Mesendoderm (in vitro differentiated cells): ENCODE measurements around the gene PVALB.

Experiments
- DNase-seq: peaks from one replicate; pipeline ENCODE4 v3.0.0; 2013
- H2AK5ac ChIP-seq: 2 replicates; pipeline ENCODE4 v1.6.1; 2013; ENCODE audit warnings: low read length, inconsistent platforms
- H2BK120ac ChIP-seq: 2 replicates; pipeline ENCODE4 v1.6.1; 2013; ENCODE audit warnings: low read depth, mild to moderate bottlenecking, low read length, moderate library complexity, mixed read lengths
- H2BK15ac ChIP-seq: replicated peaks from 2 replicates; pipeline ENCODE4 v1.6.1; 2013; ENCODE audit warnings: low read depth, mild to moderate bottlenecking, moderate library complexity
- H2BK5ac ChIP-seq: 2 replicates; pipeline ENCODE4 v1.6.1; 2013; ENCODE audit warnings: low read length, inconsistent platforms
- H3K18ac ChIP-seq: 2 replicates; pipeline ENCODE4 v1.6.1; 2013; ENCODE audit warnings: mild to moderate bottlenecking, low read length, mixed read lengths
- H3K23ac ChIP-seq: one replicate; pipeline ENCODE4 v1.6.1; 2013; ENCODE audit warnings: low read length
- H3K27ac ChIP-seq: 2 replicates; pipeline ENCODE4 v1.5.1; 2013; ENCODE audit warnings: low read depth, mild to moderate bottlenecking, inconsistent platforms, low read length, moderate library complexity
- H3K27me3 ChIP-seq: 2 replicates; pipeline ENCODE4 v1.6.1; 2013; ENCODE audit warnings: low read length, control low read depth, mild to moderate bottlenecking, inconsistent platforms; ENCODE audit not compliant: insufficient read depth, poor library complexity
- H3K36me3 ChIP-seq: 2 replicates; pipeline ENCODE4 v1.6.1; 2013; ENCODE audit warnings: low read length, inconsistent platforms; ENCODE audit not compliant: control insufficient read depth, insufficient read depth
- H3K4ac ChIP-seq: one replicate; pipeline ENCODE4 v1.6.1; 2013; ENCODE audit warnings: low read depth, mild to moderate bottlenecking, low read length, moderate library complexity
- H3K4me1 ChIP-seq: 2 replicates; pipeline ENCODE4 v1.6.1; 2013; ENCODE audit warnings: low read depth, low read length, inconsistent platforms; ENCODE audit not compliant: control insufficient read depth
- H3K4me2 ChIP-seq: 2 replicates; pipeline ENCODE4 v1.6.1; 2013; ENCODE audit warnings: low read length
- H3K4me3 ChIP-seq: 2 replicates; pipeline ENCODE4 v1.5.1; 2013; ENCODE audit warnings: mild to moderate bottlenecking, low read length
- H3K56ac ChIP-seq: one replicate; pipeline ENCODE4 v1.6.1; 2013; ENCODE audit warnings: low read length
- H3K79me1 ChIP-seq: 2 replicates; pipeline ENCODE4 v1.6.1; 2013; ENCODE audit warnings: low read length, inconsistent platforms
- H3K79me2 ChIP-seq: 2 replicates; pipeline ENCODE4 v1.6.1; 2013; ENCODE audit warnings: mild to moderate bottlenecking, low read length; ENCODE audit not compliant: control insufficient read depth, insufficient read depth
- H3K9ac ChIP-seq: 2 replicates; pipeline ENCODE4 v1.6.1; 2013; ENCODE audit warnings: low read length, inconsistent platforms
- H4K5ac ChIP-seq: one replicate; pipeline ENCODE4 v1.6.1; 2013; ENCODE audit warnings: low read length
- H4K8ac ChIP-seq: one replicate; pipeline ENCODE4 v1.6.1; 2013; ENCODE audit warnings: low read depth, mild to moderate bottlenecking, control low read depth, low read length, moderate library complexity
- WGBS: extraction: QIAGEN DNeasy Blood & Tissue Kit; methylation state at CpG from one replicate; pipeline ENCODE4 v1.1.7; 2013; ENCODE audit warnings: low lambda C conversion rate, missing lambda C conversion rate; ENCODE audit not compliant: insufficient coverage; ENCODE audit errors: extremely low coverage; 5-methylcytosine and 5-hydroxymethylcytosine counted together

Gene PVALB

GRCh38 chr22:36862251-36863242, 45.7 kb upstream of the PVALB start:
- WGBS = no CpG with 5 or more reads among the region's 26 CpGs
- H3K79me1 ChIP-seq = no peaks in the 10 kb centered on the region
- H2BK15ac ChIP-seq = no peak overlapping the region
- no peak overlapping the region for H4K8ac ChIP-seq
- no peak overlapping the region for H2BK5ac ChIP-seq
- no peaks in the 10 kb centered on the region for H3K79me2 ChIP-seq
- no peak overlapping the region for H3K23ac ChIP-seq
- no peaks in the 10 kb centered on the region for H3K27me3 ChIP-seq
- no peak overlapping the region for H3K56ac ChIP-seq
- H3K4ac ChIP-seq = no peak overlapping the region
- H3K18ac ChIP-seq = no peak overlapping the region
- no peak overlapping the region for H2BK120ac ChIP-seq
- no peak overlapping the region for H3K27ac ChIP-seq
- H3K4me1 ChIP-seq = no peaks in the 10 kb centered on the region
- no peak overlapping the region for H3K4me2 ChIP-seq
- H3K4me3 ChIP-seq = no peak overlapping the region
- no peak overlapping the region for H2AK5ac ChIP-seq
- DNase-seq = no peak
- H3K36me3 ChIP-seq = no peaks in the 10 kb centered on the region
- no peak overlapping the region for H3K9ac ChIP-seq
- H4K5ac ChIP-seq = no peak overlapping the region

GRCh38 chr22:36860821-36861659, 44.2 kb upstream of the PVALB start, which contains the start of gene NCF4:
Gene NCF4, plus strand, starts transcription at chr22:36861006. Its CDS starts 166 bp downstream, at chr22:36861172.
- H3K79me2 ChIP-seq = no peaks in the 10 kb centered on the region
- no peak within 1 kb of the TSS for H3K4me2 ChIP-seq
- no peak within 1 kb of the TSS for H3K9ac ChIP-seq
- no peaks in the 10 kb centered on the region for H3K27me3 ChIP-seq
- no peak within 1 kb of the TSS for H3K18ac ChIP-seq
- no peak within 1 kb of the TSS for H3K27ac ChIP-seq
- no peaks in the 10 kb centered on the region for H3K79me1 ChIP-seq
- no peaks in the 10 kb centered on the region for H3K36me3 ChIP-seq
- no peak for DNase-seq
- no peak within 1 kb of the TSS for H2AK5ac ChIP-seq
- H2BK5ac ChIP-seq = no peak within 1 kb of the TSS
- H4K8ac ChIP-seq = no peak within 1 kb of the TSS
- H2BK15ac ChIP-seq = no peak within 1 kb of the TSS
- H3K4ac ChIP-seq = no peak within 1 kb of the TSS
- no peak within 1 kb of the TSS for H3K23ac ChIP-seq
- H3K56ac ChIP-seq = no peak within 1 kb of the TSS
- no CpG with 5 or more reads among the region's 17 CpGs for WGBS
- no peak within 1 kb of the TSS for H2BK120ac ChIP-seq
- peaks cover 1% of the 10 kb centered on the region for H3K4me1 ChIP-seq
- H3K4me3 ChIP-seq = no peak within 1 kb of the TSS
- no peak within 1 kb of the TSS for H4K5ac ChIP-seq

- no peak overlapping the region for H2BK5ac ChIP-seq
- H2BK120ac ChIP-seq = no peak overlapping the region
- no peak overlapping the region for H3K27ac ChIP-seq
- H3K4me3 ChIP-seq = no peak overlapping the region
- no peaks in the 10 kb centered on the region for H3K27me3 ChIP-seq
- no peaks in the 10 kb centered on the region for H3K79me1 ChIP-seq
- no peaks in the 10 kb centered on the region for H3K79me2 ChIP-seq
- no peak overlapping the region for H4K8ac ChIP-seq
- no peak overlapping the region for H4K5ac ChIP-seq
- H3K4me1 ChIP-seq = peaks cover 2% of the 10 kb centered on the region
- no peak overlapping the region for H2BK15ac ChIP-seq
- no peak overlapping the region for H3K4me2 ChIP-seq
- no peak overlapping the region for H3K23ac ChIP-seq
- H3K36me3 ChIP-seq = no peaks in the 10 kb centered on the region
- no peak overlapping the region for H3K9ac ChIP-seq
- no peak overlapping the region for H3K56ac ChIP-seq
- no peak for DNase-seq
- no peak overlapping the region for H2AK5ac ChIP-seq
- WGBS = no CpG with 5 or more reads among the region's 2 CpGs
- no peak overlapping the region for H3K4ac ChIP-seq
- no peak overlapping the region for H3K18ac ChIP-seq
Measured at GRCh38 chr22:36860438-36860820, 43.6 kb upstream of the PVALB start.

DNA sequence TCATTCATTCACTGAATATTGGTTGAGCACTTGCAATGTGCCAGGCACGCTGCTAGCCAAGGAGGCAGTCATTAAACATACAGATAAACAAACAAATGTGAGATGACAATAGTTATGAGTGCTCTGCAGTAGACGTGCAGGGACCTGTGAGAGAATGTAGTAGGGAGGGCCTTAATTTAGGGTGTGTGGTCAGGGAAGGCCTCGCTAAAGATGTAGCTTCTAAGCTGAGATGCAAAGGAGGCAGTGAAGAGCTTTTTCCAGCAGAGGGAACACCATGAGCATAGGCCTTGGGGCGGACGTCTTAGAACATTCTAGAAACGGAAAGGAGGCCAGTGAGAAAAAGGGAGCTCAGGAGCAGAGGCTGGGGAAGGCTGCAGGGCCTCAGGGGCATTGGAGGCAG, 43.2 kb upstream of the PVALB start:
- Histone ChIP-seq H3K4me1 (peaks cover 2% of the 10 kb centered on the region), H4K5ac (no peak overlapping the region), H3K23ac (no peak overlapping the region), H3K36me3 (no peaks in the 10 kb centered on the region), H3K79me2 (no peaks in the 10 kb centered on the region), H2BK120ac (no peak overlapping the region), H2AK5ac (no peak overlapping the region), H2BK15ac (no peak overlapping the region), H3K18ac (no peak overlapping the region), H3K4me3 (no peak overlapping the region), H2BK5ac (no peak overlapping the region), H3K9ac (no peak overlapping the region), H3K4me2 (no peak overlapping the region), H3K56ac (no peak overlapping the region), H3K27me3 (no peaks in the 10 kb centered on the region), H3K4ac (no peak overlapping the region), H3K27ac (no peak overlapping the region), H4K8ac (no peak overlapping the region), H3K79me1 (no peaks in the 10 kb centered on the region)
- WGBS = no CpG with 5 or more reads among the region's 6 CpGs
- DNase-seq = no peak

DNA sequence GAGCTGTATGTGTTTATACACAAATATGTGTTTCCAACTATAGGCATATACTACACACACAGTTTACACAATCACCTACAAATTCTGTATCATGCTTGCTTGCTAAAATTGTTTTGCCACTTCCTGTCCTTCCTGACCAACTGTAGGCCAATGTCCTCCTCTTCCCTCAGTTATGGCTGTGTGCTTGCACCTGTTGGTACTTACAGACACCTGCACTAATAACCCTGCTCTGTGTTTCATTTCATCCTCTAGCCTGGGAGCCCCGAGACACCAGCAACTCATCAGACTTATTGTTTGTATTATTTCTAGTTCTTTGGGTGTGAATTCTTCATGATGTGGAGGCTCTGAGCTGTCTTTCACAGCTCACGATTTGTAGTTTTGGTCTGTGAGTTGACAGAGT, 42.1 kb upstream of the PVALB start:
- Histone ChIP-seq H3K4me2 (no peak overlapping the region), H2BK5ac (no peak overlapping the region), H3K56ac (no peak overlapping the region), H2BK120ac (no peak overlapping the region), H3K27ac (no peak overlapping the region), H2BK15ac (no peak overlapping the region), H3K79me1 (no peaks in the 10 kb centered on the region), H3K36me3 (no peaks in the 10 kb centered on the region), H3K23ac (no peak overlapping the region), H3K4ac (no peak overlapping the region), H3K4me1 (peaks cover 2% of the 10 kb centered on the region), H4K5ac (no peak overlapping the region), H4K8ac (no peak overlapping the region), H3K4me3 (no peak overlapping the region), H3K9ac (no peak overlapping the region), H3K18ac (no peak overlapping the region), H3K79me2 (no peaks in the 10 kb centered on the region), H2AK5ac (no peak overlapping the region), H3K27me3 (no peaks in the 10 kb centered on the region)
- no CpG with 5 or more reads among the region's 2 CpGs for WGBS
- no peak for DNase-seq
